Stimulated activated CD4-positive, alpha-beta T cell treated with anti-CD3 and anti-CD28 coated beads, Interleukin-1b, Interleukin-23, amount 100 ng/mL, for 1 hour (primary cell): Measurements from ENCODE around the gene FAM227B.
"Not testable (repeated sequence)": the region's sequence is repeated elsewhere in the genome, so short reads cannot be mapped to it uniquely, and the experiment has no call there.

Experiments used
- DNase-seq, 2 donors: peaks; one replicate each; pipeline ENCODE4 v3.0.0-alpha.2; 2020; ENCODE audit warnings: low read depth in 2 of 2

FAM227B gene

GRCh38 chr15:49610157-49610918 lies 10.3 kb downstream of the FAM227B start:
- DNase-seq, result no peak

DNA sequence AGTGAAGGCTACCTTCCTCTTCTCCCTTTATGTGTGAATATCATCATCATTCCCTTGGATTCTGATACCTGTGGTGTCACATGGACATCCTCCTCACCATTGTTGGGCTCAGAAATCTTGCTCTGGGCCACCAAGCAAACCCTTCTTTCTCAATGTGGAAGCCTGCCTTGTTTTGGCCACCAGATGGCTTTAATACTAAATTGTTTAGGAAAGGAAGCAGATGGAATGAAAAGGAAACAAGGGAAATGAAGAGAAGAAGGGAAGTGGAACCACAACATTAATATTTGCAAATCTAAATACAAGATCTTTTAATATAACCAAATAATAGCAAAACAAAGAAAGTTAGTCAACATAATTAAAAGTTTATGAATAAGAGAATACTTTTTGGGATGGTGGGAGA lies 14.0 kb downstream of the FAM227B start:
- DNase-seq, result no peak

GRCh38 chr15:49605588-49605987 lies 15.0 kb downstream of the FAM227B start:
- DNase-seq, result no peak

- no peak for DNase-seq
Observed at GRCh38 chr15:49604625-49605409, 15.8 kb downstream of the FAM227B start.

DNA sequence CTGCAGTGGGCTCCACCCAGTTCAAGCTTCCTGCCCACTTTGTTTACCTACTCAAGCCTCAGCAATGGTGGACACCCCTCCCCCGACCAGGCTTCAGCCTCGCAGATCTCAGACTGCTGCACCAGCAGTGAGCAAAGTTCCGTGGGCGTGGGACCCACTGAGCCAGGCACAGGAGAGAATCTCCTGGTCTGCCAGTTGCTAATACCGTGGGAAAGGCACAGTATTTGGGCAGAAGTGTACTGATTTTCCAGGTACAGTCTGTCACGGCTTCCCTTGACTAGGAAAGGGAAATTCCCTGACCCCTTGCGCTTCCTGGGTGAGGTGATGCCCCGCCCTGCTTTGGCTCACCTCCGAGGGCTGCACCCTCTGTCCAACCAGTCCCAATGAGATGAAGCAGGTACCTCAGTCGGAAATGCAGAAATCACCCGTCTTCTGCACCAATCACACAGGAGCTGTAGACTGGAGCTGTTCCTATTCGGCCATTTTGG lies 27.7 kb downstream of the FAM227B start:
- DNase-seq, result not testable (repeated sequence)

GRCh38 chr15:49589030-49589429 lies 31.6 kb downstream of the FAM227B start:
- DNase-seq, result no peak

GRCh38 chr15:49573421-49573820 lies 47.2 kb downstream of the FAM227B start:
- DNase-seq, result no peak

GRCh38 chr15:49570672-49571071 lies 49.9 kb downstream of the FAM227B start:
- DNase-seq, result no peak

DNA sequence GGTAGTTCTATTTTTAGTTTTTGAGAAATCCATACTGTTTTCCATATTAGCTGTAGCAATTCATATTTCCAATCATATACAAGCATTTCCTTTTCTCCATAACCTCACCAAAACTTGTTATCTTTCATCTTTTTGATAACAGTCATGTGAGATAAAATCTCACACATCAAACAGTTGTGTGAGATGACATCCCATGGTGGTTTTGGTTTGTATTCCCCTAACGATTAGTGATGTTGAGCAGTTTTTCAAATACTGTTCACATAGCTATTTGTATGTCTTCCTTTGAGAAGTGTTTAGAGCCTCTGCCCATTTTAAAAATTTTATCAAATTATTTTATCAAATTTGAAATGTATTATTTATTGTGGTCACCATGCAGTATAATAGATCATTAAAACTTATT lies 50.4 kb downstream of the FAM227B start:
- DNase-seq, result no peak

DNA sequence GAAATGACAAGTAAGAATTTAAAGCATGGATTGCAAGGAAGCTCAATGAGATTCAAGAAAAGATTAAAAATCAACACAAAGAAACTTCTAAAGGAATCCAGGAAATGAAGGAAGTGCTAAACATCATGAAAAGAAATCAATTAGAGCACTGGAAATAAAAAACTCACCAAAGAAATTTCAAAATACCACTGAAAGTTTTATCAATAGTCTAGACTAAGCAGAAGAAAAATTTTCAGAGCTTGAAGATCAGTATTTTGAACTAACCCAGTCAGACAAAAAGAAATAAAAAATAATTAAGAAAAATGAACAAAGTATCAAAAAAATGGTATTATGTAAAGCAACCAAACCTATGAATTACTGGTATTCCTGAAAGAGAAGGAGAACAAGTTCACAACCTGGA lies 60.6 kb downstream of the FAM227B start:
- no peak for DNase-seq

GRCh38 chr15:49558929-49559328 lies 61.7 kb downstream of the FAM227B start:
- no peak for DNase-seq

DNA sequence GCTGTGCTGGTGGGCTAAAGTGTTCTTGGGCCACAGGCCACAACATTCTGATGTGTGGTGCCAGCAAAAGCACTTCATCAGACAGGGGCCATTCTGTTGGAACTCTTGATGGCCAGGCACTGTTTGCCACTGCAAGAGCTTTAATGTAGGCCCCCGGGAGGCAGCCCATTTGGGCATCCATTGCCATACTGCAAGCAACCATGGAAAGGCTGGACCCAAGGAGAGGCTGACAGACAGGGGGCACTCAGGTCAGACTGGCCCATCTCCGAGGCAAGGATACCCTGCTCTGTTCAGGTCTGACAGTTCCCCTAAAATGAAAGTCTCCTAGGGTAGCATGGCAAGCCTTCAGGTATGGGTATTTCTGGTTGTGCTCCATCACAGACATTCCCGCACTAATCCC lies 64.2 kb downstream of the FAM227B start:
- DNase-seq, result no peak

- not testable (repeated sequence) for DNase-seq
Observed at GRCh38 chr15:49550342-49550741, 70.3 kb downstream of the FAM227B start.

DNA sequence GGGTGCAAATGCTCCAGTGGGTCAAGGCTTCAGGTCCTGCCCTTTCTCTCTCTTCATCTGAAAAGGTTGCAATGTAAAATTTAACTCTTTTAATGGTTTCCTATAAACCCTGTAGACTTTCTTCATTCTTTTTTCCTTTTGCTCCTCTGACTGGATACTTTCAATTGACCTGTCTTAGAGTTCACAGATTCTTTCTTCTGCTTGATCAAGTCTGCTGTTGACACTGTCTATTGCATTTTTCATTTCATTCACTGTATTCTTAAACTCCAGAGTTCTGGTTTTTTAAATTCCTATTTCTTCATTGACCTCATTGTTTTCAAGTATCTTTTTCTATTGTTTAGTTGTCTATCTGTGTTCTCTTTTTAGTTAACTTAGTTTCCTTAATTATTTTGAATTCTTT lies 82.1 kb downstream of the FAM227B start:
- DNase-seq, result no peak

DNA sequence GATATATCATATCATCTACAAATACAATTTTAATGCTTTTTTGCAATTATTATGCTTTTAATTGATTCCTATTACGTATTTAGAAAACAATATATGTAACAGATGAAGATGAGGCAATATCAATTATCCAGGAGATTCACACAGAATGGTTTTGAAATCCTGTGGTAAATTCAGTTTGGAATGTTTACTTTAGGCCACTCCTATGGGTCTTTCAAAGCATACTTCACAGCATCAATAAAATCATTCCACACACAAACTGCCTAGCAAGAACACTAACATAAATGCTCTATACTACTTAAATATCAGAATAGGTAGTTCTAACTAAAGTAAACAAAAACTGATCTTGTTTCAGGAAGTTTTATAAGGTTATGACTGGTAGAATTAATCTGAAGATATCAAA lies 90.5 kb downstream of the FAM227B start:
- DNase-seq, result no peak

DNA sequence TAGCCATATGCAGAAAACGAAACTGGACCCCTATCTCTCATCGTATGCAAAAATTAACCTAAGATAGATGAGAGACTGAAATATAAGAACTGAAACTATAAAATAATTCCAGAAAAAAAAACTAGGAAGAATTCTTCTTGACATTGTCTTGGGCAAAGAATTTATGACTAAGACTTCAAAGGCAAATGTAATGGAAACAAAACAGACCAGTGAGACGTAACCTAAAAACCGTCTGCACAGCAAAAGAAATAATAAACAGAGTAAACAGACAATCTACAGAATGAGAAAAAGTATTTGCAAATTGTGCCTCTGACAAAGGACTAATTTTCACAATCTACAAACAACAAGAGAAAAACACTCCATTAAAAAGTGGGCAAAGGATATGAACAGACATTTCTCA lies 92.3 kb downstream of the FAM227B start:
- no peak for DNase-seq

- no peak for DNase-seq
Observed at GRCh38 chr15:49521802-49522201, 98.8 kb downstream of the FAM227B start.

DNA sequence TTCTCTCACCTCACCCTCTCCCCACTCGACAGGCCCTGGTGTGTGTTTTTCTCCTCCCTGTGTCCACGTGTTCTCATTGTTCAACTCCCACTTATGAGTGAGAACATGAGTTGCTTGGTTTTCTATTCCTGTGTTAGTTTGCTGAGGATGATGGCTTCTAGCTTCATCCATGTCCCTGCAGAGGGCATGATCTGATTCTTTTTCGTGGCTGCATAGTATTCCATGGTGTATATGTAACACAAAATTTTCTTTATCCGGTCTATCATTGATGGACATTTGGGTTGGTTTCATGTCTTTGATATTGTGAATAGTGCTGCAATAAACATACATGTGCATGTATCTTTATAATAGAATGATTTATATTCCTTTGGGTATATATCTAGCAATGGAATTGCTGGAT lies 107.9 kb downstream of the FAM227B start:
- DNase-seq, result not testable (repeated sequence)

DNA sequence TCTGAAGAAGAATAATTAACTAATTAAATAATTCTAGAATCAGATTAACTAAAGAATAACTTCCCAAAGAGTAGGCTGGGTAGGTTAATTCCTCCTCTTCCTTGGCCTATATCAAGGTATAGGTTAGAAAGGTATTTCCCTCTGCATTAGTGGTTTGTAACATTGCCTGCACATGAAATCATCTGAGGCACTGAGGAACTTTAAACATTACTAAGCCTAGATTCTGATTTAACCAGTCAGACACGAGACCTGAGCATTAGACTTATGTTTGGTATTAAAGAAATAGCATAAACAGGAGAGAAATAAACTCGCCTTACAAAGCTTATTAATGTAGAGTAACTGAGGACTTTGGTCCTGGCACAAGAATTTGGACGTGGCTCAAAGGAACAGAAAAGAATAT lies 113.4 kb downstream of the FAM227B start:
- no peak for DNase-seq

- DNase-seq, result no peak
Observed at GRCh38 chr15:49506341-49506740, 114.3 kb downstream of the FAM227B start.

- DNase-seq, result no peak
Observed at GRCh38 chr15:49501586-49501985, 119.0 kb downstream of the FAM227B start.

DNA sequence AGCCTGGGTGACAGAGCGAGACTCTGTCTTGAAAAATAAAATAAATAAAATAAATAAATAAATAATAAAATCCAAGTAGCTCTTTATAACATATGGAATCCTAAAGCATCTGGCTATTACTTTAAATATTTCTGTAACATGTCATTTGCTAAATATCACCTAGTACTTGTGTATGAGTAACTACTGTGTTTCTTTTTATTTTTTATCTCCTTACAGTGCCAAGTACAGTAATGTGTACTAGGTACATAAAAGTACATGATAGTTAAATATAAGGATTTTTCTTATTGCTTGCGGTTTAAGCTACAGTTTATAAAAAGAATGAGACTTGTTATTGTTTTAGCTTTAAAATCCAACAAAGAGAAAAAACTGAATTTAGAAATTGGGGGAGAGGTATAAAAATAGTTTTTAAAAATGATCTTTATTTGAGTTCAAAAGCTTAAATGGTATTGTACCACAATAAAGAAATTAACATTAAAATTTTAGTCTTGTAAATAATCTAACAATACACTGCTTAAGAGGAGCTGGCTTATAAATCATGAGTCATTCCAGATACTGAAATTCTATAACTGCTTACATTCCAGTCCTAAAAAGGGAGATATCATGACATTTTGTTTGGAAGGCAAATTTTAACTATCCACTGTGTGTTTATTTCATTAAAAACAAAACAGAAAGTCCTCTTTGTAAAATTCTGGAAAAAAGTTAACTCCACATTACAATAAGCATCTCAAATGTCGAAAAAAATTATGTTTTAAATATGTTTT lies 124.4 kb downstream of the FAM227B start:
- DNase-seq, result no peak
